SIG-M5 (cell line): ENCODE data around the gene DENND1A.

Experiments
- DNase-seq: peaks from one replicate; lab custom pipeline; 2025; lab: John Stamatoyannopoulos, UW

Gene DENND1A

GRCh38 chr9:123426406-123426805, 503.5 kb downstream of the DENND1A start:
- no peak for DNase-seq

GRCh38 chr9:123425836-123426365, 504.0 kb downstream of the DENND1A start:
- DNase-seq, result no peak

- no peak for DNase-seq
These were observed 504.6 kb downstream of the DENND1A start for GRCh38 chr9:123425261-123425821.

- no peak for DNase-seq
These were observed 505.2 kb downstream of the DENND1A start for GRCh38 chr9:123424552-123425225.

- no peak for DNase-seq
These were observed 505.8 kb downstream of the DENND1A start for GRCh38 chr9:123424131-123424530.

- no peak for DNase-seq
These were observed 506.6 kb downstream of the DENND1A start for GRCh38 chr9:123423311-123423640.

- DNase-seq, result no peak
These were observed 507.2 kb downstream of the DENND1A start for GRCh38 chr9:123422635-123423310.

- no peak for DNase-seq
These were observed 508.0 kb downstream of the DENND1A start for GRCh38 chr9:123421801-123422455.

GRCh38 chr9:123421186-123421585, 508.7 kb downstream of the DENND1A start:
- DNase-seq, result no peak

GRCh38 chr9:123420592-123421111, 509.3 kb downstream of the DENND1A start:
- DNase-seq, result no peak

- no peak for DNase-seq
These were observed 510.0 kb downstream of the DENND1A start for GRCh38 chr9:123419721-123420591.

GRCh38 chr9:123419091-123419490, 510.8 kb downstream of the DENND1A start:
- DNase-seq, result no peak

GRCh38 chr9:123418506-123418905, 511.4 kb downstream of the DENND1A start:
- DNase-seq, result no peak

GRCh38 chr9:123418052-123418430, 511.9 kb downstream of the DENND1A start:
- no peak for DNase-seq

- no peak for DNase-seq
These were observed 512.5 kb downstream of the DENND1A start for GRCh38 chr9:123417289-123418051.

GRCh38 chr9:123416176-123416575, 513.8 kb downstream of the DENND1A start:
- no peak for DNase-seq

GRCh38 chr9:123414936-123415930, 514.7 kb downstream of the DENND1A start:
- no peak for DNase-seq

- DNase-seq, result no peak
These were observed 515.7 kb downstream of the DENND1A start for GRCh38 chr9:123414204-123414603.

GRCh38 chr9:123412171-123412820, 517.6 kb downstream of the DENND1A start:
- DNase-seq, result no peak
